ENCODE results near the gene EPB41L3. TPM values are rescaled to one million over a fixed set of nuclear protein-coding genes. Genes with fewer than 3 reads are reported as not detected.

EPB41L3 gene
- total RNA-seq, 1 experiment from 2014 or later: 16.1 TPM

- Histone ChIP-seq H2BK120ac (ENCODE audit: low read depth, low read length, poor library complexity, severe bottlenecking) (no peak overlapping the region), H2BK15ac (ENCODE audit: low read depth, low read length) (no peak overlapping the region), H3K4me2 (ENCODE audit: insufficient read depth, insufficient read length, low read length) (no peak overlapping the region), H3T11ph (ENCODE audit: low read length) (no peak overlapping the region), H3K27me3 (ENCODE audit: insufficient read depth, low read length) (no peaks in the 10 kb centered on the region), H3K23ac (ENCODE audit: insufficient read length, low read depth, low read length) (no peak overlapping the region), H3K9me3 (ENCODE audit: control insufficient read depth, low read depth, low read length) (no peaks in the 10 kb centered on the region), H2BK20ac (ENCODE audit: low read depth, low read length, poor library complexity, severe bottlenecking) (no peak overlapping the region), H2AK5ac (ENCODE audit: insufficient read length, low read length) (no peak overlapping the region), H3K56ac (ENCODE audit: insufficient read length, low read depth, low read length) (no peak overlapping the region), H2BK5ac (ENCODE audit: insufficient read length, low read length) (no peak overlapping the region), H2BK12ac (ENCODE audit: insufficient read length, low read depth, low read length) (no peak overlapping the region), H4K5ac (ENCODE audit: insufficient read length, low read depth, low read length) (no peak overlapping the region), H3K4me1 (ENCODE audit: insufficient read depth, low read length) (no peaks in the 10 kb centered on the region), H3K79me2 (ENCODE audit: insufficient read depth, low read length) (no peaks in the 10 kb centered on the region), H4K91ac (ENCODE audit: insufficient read length, low read depth, low read length) (no peak overlapping the region), H3K27ac (ENCODE audit: insufficient read length, low read depth, low read length) (no peak overlapping the region), H3K23me2 (ENCODE audit: insufficient read length, low read depth, low read length, poor library complexity, severe bottlenecking) (no peaks in the 10 kb centered on the region), H3K79me1 (ENCODE audit: insufficient read depth, low read depth, low read length, poor library complexity, severe bottlenecking) (no peaks in the 10 kb centered on the region), H3K9ac (ENCODE audit: extremely low read depth, insufficient read length, low read length) (no peak overlapping the region), H3K4ac (ENCODE audit: low read depth, low read length) (no peak overlapping the region), H3K14ac (ENCODE audit: insufficient read depth, low read length) (no peak overlapping the region), H4K8ac (replicated peaks; ENCODE audit: insufficient read length, low read depth, low read length) (no peak overlapping the region), H4K20me1 (ENCODE audit: control insufficient read depth, insufficient read depth, insufficient read length) (no peaks in the 10 kb centered on the region), H2AFZ (ENCODE audit: low read length) (no peak overlapping the region), H3K18ac (ENCODE audit: insufficient read length, low read depth, low read length) (peak overlapping the region; percentile 30)
- no CpG with 5 or more reads among the region's 7 CpGs for WGBS (ENCODE audit: extremely low coverage, insufficient read length, low lambda C conversion rate)
- Mint-ChIP-seq H3K27ac (peak overlapping the region; percentile 11 to 42 (median 13); a peak in 3 of 7 replicates), H3K27me3 (ENCODE audit: low read depth) (no peaks in the 10 kb centered on the region), H3K4me3 (no peak overlapping the region), H3K36me3 (ENCODE audit: insufficient read depth in 1 of 3, low read depth in 3 of 3) (no peaks in the 10 kb centered on the region), H3K9me3 (no peaks in the 10 kb centered on the region), H3K4me1 (peaks cover 14 to 21% of the 10 kb centered on the region in 2 experiments)
- no peak for DNase-seq
- no peak for TF ChIP-seq CTCF (conservative IDR thresholded peaks at IDR 0.05)
Measured at GRCh38 chr18:5410582-5410981, 133.2 kb downstream of the EPB41L3 start.

All from H9 (cell line).